Glomerular visceral epithelial cell (primary cell): ENCODE results near the gene GAMT.

Source experiments
- DNase-seq: peaks from one replicate; pipeline ENCODE4 v3.0.0-alpha.2; 2016; ENCODE audit errors: extremely low spot score

GAMT gene

DNA sequence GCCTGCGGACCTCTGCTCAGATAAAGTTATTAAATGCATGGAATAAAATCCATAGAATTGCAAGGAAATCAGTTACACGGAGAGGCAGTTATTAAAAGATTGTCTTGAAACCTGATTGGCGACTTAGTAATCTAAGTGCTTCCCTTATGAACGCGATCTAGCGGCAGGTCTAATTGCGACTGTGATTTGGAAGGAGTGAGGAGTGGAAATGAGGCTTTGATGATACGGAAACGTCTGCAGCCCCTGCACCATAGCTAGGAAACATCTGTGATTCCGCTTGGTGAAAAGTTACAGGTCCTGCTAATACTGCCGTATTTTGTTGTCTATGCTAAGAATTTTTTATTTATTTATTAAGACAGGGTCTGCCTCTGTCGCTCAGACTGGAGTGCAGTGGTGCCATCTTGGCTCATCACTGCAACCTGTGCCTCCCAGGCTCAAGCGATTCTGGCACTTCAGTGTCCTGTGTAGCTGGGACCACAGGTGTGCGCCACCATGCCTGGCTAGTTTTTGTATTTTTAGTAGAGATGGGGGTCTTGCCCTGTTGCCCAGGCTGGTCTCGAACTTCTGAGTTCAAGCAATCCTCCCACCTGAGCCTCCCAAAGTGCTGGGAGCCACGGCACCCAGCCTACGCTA is 16.7 kb downstream of the GAMT start:
- no peak for DNase-seq

- no peak for DNase-seq
Observed at GRCh38 chr19:1384085-1384462, 17.3 kb downstream of the GAMT start.

DNA sequence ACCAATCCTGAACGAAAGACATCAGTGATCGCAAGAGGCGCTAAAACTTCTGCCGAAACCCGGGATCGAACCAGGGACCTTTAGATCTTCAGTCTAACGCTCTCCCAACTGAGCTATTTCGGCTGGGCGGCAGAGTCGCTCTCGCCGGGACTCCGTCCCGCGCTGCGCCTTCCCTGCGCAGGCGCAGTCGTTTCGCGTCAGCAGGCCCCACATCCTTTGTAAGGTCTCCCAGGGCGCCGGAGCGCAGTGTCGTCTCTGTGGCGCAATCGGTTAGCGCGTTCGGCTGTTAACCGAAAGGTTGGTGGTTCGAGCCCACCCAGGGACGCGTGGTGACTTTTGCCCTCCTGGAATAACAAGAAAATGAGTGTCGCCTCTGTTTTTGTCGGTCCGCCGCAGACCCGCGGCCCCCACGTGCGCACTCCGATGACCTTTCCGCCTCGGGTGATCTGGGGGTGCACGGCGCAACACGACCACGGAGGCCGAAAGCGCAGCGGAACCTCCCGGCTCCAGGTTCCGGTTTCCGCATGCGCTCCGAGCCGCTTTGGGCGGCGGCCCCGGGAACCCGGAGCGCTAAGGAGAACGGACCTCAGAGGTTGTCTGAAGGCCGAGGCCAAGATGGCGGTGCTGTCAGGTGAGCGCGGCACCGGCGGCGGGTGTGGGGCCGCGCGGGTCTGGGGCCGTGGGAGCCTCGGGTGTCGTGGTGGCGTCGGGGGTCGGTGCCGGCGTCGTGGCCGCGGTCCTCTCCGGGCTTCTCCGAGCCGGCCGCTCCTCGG is 17.8 kb downstream of the GAMT start, which contains the start of gene NDUFS7:
Gene NDUFS7 (plus strand): TSS at position 596 of the 773 bp plus-strand sequence. CDS start 20 bp downstream, at position 616.
- peak; percentile 91 for DNase-seq

- DNase-seq: no peak
Observed at GRCh38 chr19:1383017-1383311, 18.4 kb downstream of the GAMT start.

GRCh38 chr19:1382250-1382649 is 19.1 kb downstream of the GAMT start:
- DNase-seq: no peak

DNA sequence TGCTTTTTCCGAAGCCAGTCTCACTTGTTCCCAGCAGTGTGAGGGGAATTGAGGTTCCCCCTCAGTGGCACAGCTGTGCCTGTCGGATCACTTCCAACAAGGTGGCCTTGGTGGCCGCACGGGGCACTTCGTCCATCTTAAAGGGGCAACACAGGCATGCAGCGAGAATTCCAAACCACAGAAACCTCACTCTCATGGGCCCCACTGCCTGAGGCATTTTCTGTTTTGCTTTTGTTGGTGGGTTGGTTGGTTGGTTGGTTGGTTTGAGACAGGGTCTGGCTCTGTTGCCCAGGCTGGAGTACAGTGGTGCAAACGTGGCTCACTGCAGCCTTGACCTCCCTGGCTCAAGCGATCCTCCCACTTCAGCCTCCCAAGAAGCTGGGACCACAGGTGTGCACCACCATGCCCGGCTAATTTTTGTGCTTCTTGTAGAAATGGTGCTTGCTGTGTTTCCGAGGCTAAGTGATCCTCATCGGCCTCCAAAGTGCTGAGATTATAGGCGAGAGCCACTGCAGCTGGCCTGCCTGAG is 21.3 kb downstream of the GAMT start:
- DNase-seq: no peak

GRCh38 chr19:1379126-1379905 is 22.0 kb downstream of the GAMT start:
- no peak for DNase-seq

DNA sequence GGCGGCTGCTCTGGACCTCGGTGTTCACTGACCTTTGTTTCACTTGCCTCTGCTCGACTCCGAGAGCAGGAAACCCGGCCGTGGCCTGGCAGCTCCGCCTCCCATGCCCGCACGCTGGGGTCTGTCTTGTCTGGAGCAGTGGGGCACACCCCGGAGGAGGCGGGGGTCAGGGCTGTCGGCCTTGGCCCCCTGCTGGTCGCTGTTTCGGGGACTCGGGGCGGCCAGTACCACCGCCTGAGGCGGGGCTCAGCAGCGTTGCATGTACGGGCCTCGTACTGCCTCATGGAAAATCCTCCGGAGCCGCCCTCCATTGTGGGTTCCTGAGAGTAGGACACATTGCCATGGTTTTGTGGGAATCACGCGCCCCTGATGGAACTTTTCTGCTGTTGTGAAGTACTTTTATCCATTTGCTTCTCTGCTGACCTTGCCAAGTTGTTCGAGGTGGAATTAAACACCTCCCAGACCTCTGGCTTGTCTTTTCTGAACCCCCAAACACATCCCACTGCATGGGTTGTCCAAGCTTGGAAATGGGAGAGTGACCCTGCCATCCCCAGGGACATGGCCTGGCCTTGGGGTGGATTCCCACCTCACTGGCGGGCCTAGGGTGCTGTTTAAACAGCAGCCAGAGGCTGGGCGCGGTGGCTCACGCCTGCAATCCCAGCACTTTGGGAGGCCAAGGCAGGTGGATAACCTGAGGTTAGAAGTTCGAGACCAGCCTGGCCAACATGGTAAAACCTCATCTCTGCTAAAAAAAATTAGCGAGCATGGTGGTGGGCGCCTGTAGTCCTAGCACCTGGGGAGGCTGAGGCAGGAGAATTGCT is 23.2 kb downstream of the GAMT start:
- no peak for DNase-seq

DNA sequence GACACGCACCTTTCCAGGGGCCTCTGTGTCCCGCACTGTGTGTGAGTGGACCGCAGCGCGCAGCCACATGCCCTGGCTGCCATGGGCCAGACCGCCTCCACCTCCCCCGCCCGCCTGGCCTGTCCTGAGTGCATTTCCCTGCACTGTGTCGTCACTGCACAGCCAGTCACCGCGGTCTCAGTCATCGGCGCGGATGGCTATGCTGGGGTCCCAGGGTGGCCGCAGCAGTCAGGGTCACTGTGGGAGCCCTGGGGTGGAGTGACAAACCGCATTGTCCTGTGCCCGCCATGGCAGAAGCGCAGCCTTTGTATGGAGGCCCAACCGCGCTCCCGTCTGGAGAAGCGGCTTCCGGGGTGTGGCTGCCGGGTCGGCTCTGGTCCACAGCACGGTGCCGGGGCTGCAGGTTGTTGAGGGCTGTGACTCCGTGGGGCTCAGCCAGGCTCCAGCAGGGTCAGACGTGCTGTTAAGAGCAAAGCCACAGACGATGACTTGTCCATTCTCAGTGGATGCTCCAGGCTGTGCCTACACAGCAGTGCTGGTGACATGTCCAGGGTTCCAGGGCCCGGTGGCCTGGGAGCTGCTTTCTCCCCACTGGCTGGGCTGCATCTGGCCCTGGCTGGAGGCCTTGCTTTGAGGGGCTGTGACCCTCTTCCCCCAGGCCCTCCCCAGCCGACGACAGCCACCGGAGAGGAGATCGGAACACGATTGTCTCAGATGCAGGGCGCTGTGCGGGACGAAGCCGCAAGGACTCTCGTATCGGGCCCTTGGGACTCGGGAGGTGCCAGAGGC is 24.0 kb downstream of the GAMT start:
- DNase-seq: no peak

- no peak for DNase-seq
Observed at GRCh38 chr19:1376415-1376805, 24.9 kb downstream of the GAMT start.

DNA sequence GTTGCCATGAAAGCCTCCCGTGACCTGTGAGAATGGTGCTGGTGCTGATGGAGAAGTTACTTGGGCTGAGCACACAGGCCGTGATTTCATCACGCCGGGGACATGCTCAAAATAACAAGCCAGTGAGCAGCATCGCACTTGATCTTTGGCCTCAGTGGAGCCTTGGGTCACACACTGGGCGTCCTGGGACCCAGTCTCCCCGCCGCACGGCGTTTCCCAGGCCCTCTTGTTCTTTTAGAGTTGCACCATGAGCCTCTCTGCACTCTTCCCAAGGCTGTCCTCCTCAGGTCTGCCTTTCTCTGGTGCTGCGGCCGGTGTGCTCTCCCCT is 27.1 kb downstream of the GAMT start:
- DNase-seq: no peak

GRCh38 chr19:1373534-1374249 is 27.6 kb downstream of the GAMT start:
- peak; percentile 72 for DNase-seq

- DNase-seq: no peak
Observed at GRCh38 chr19:1373042-1373533, 28.3 kb downstream of the GAMT start.

GRCh38 chr19:1370579-1371361 is 30.6 kb downstream of the GAMT start:
- no peak for DNase-seq

GRCh38 chr19:1369214-1369805 is 32.0 kb downstream of the GAMT start:
- no peak for DNase-seq

GRCh38 chr19:1366899-1367870 is 34.2 kb downstream of the GAMT start:
- no peak for DNase-seq

DNA sequence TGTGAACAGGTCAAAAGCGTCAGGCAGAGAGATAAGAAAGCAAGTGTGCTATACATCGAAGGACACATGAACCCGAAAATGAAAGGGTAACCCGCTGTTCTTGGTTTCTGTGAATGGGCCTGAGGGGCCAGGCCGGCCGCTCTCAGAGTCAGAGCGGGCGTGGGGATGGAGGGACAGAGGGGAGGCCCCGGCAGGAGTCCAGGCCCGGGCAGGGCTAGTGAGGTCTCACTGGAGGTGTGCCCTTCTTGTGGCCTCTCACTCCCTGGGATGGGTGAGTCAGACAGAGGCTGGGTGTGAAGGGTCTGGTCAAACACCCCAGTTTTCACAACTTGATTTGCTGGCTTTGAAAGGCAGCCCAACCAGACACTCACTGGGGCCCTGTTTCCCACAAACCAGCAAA is 35.0 kb downstream of the GAMT start:
- no peak for DNase-seq
